NOMO-1 (cell line): Measurements from ENCODE around the gene OR2T34.
"Not testable (repeated sequence)": the region's sequence is repeated elsewhere in the genome, so short reads cannot be mapped to it uniquely, and the experiment has no call there.

Source experiments
- DNase-seq, 2 experiments: peaks; one replicate each; lab custom pipeline; 2025; ENCODE audit not compliant: unreplicated experiment in 2 of 2; lab: John Stamatoyannopoulos, UW

Gene OR2T34

GRCh38 chr1:248565530-248566373 is 8.8 kb downstream of the OR2T34 start:
- not testable (repeated sequence) for DNase-seq

- DNase-seq = not testable (repeated sequence)
Observed at GRCh38 chr1:248562672-248563071, 11.9 kb downstream of the OR2T34 start, which contains the start of gene OR2T29. Gene OR2T29, minus strand, starts transcription at chr1:248562772. Its CDS starts 3,281 bp downstream, at chr1:248559491.

- not testable (repeated sequence) for DNase-seq
Observed at GRCh38 chr1:248551027-248551426, 23.5 kb downstream of the OR2T34 start.

- DNase-seq = not testable (repeated sequence)
Observed at GRCh38 chr1:248547383-248547782, 27.2 kb downstream of the OR2T34 start.

GRCh38 chr1:248537449-248537848 is 37.1 kb downstream of the OR2T34 start:
- DNase-seq = not testable (repeated sequence)
